SK-N-SH (cell line): ENCODE measurements around the gene MCUB. TPM values are rescaled to one million over a fixed set of nuclear protein-coding genes. Genes with fewer than 3 reads are reported as not detected.

Experiments used
- CTCF ChIA-PET: fragments of 300-600, 350-600 bp; formaldehyde crosslinking; extraction: SDS; loops from one replicate; lab custom pipeline; 2021; lab: Yijun Ruan, JAX
- POLR2A ChIA-PET: fragments of 350-600 bp; sonication (Branson Sonifier 250); formaldehyde crosslinking; extraction: SDS; loops from one replicate; lab custom pipeline; 2020; ENCODE audit warnings: antibody characterized with exemption, inconsistent platforms; lab: Yijun Ruan, JAX
- DNase-seq: peaks from one replicate; pipeline ENCODE4 v3.0.0; 2012
- H2AFZ ChIP-seq: fragments of 200-600 bp; sonication (generic); 2 replicates; pipeline ENCODE4 v1.8.1; 2016; ENCODE audit warnings: antibody characterized with exemption, mild to moderate bottlenecking, low read depth
- H3F3A ChIP-seq: fragments of 200-600 bp; sonication (generic); replicated peaks from 2 replicates; pipeline ENCODE3; 2016; ENCODE audit warnings: antibody characterized with exemption, mild to moderate bottlenecking; ENCODE audit not compliant: insufficient read depth
- H3K27ac ChIP-seq, 2 experiments: fragments of 200-500 bp in 1 of 2; fragments of 200-600 bp in 1 of 2; sonication (Bioruptor generic) in 1 of 2; sonication (generic), shearing (Covaris generic) in 1 of 2; 2 replicates each; pipeline versions ENCODE4 v1.5.1 to v1.6.1; 2014 to 2016; ENCODE audit warnings: low read depth in 2 of 2, inconsistent platforms in 1 of 2, low read length in 1 of 2, mild to moderate bottlenecking in 1 of 2, mixed read lengths in 1 of 2
- H3K27me3 ChIP-seq: fragments of 200-600 bp; sonication (generic), shearing (Covaris generic); 2 replicates; pipeline ENCODE4 v1.6.1; 2016; ENCODE audit warnings: mixed run types; ENCODE audit not compliant: insufficient read depth
- H3K36me3 ChIP-seq, 2 experiments: fragments of 200-500 bp in 1 of 2; fragments of 200-600 bp in 1 of 2; sonication (Bioruptor generic) in 1 of 2; sonication (generic) in 1 of 2; replicated peaks in 1 of 2; 2 replicates each; pipeline versions ENCODE3 to v1.5.1; 2014 to 2016; ENCODE audit warnings: low read length in 1 of 2, mild to moderate bottlenecking in 1 of 2; ENCODE audit not compliant: insufficient read depth in 2 of 2, control insufficient read depth in 1 of 2
- H3K4me1 ChIP-seq, 2 experiments: fragments of 200-500 bp in 1 of 2; fragments of 200-600 bp in 1 of 2; sonication (Bioruptor generic) in 1 of 2; sonication (generic), shearing (Covaris generic) in 1 of 2; 2 replicates each; pipeline versions ENCODE4 v1.5.1 to v1.6.1; 2014 to 2016; ENCODE audit warnings: low read depth in 1 of 2, low read length in 1 of 2, mixed run types in 1 of 2; ENCODE audit not compliant: insufficient read depth in 2 of 2, control insufficient read depth in 1 of 2
- H3K4me2 ChIP-seq: fragments of 200-600 bp; sonication (generic), shearing (Covaris generic); 2 replicates; pipeline ENCODE4 v1.6.1; 2017; ENCODE audit warnings: mixed run types
- H3K4me3 ChIP-seq, 2 experiments: fragments of 200-500 bp in 1 of 2; fragments of 200-600 bp in 1 of 2; sonication (Bioruptor generic) in 1 of 2; sonication (generic), shearing (Covaris generic) in 1 of 2; 2 replicates each; pipeline versions ENCODE4 v1.5.1 to v1.8.1; 2014 to 2016; ENCODE audit warnings: low read depth in 2 of 2, inconsistent platforms in 1 of 2, low read length in 1 of 2, mild to moderate bottlenecking in 1 of 2, mixed read lengths in 1 of 2, moderate library complexity in 1 of 2
- H3K79me2 ChIP-seq: fragments of 200-600 bp; sonication (generic); 2 replicates; pipeline ENCODE4 v1.8.1; 2017; ENCODE audit warnings: mild to moderate bottlenecking; ENCODE audit not compliant: insufficient read depth
- H3K9ac ChIP-seq: fragments of 200-600 bp; sonication (generic); 2 replicates; pipeline ENCODE4 v1.6.1; 2017; ENCODE audit warnings: mixed run types
- H3K9me2 ChIP-seq: fragments of 200-600 bp; sonication (generic); 2 replicates; pipeline ENCODE4 v1.6.1; 2017; ENCODE audit warnings: mixed run types
- H3K9me3 ChIP-seq: fragments of 200-600 bp; sonication (generic); 2 replicates; pipeline ENCODE4 v1.6.1; 2017; ENCODE audit warnings: mixed run types, mild to moderate bottlenecking, moderate library complexity
- H4K20me1 ChIP-seq: fragments of 200-600 bp; sonication (generic); 2 replicates; pipeline ENCODE4 v1.6.1; 2017; ENCODE audit warnings: mild to moderate bottlenecking, mixed run types; ENCODE audit not compliant: insufficient read depth
- EP300 ChIP-seq, 2 experiments: IDR thresholded peaks; 2 replicates each; pipeline versions ENCODE4 v1.4.0 to v1.6.1; 2012; ENCODE audit warnings: borderline replicate concordance in 1 of 2, low read depth in 1 of 2, low read length in 1 of 2
- EZH2phosphoT487 ChIP-seq: fragments of 200-600 bp; sonication (generic); IDR thresholded peaks from 2 replicates; pipeline ENCODE4 v1.6.1; 2017; ENCODE audit warnings: low read depth, mixed run types, mild to moderate bottlenecking, antibody characterized with exemption, moderate library complexity, borderline replicate concordance
- FOSL2 ChIP-seq: IDR thresholded peaks from 2 replicates; pipeline ENCODE4 v1.4.0; 2012; ENCODE audit warnings: low read depth, mild to moderate bottlenecking, moderate library complexity, borderline replicate concordance
- FOXJ3 ChIP-seq: sonication (generic); formaldehyde crosslinking; IDR thresholded peaks from 2 replicates; pipeline ENCODE4 v1.5.1; 2020; ENCODE audit warnings: mild to moderate bottlenecking, missing genetic modification reagents
- MEF2A ChIP-seq: IDR thresholded peaks from 2 replicates; pipeline ENCODE4 v1.4.0; 2012; ENCODE audit warnings: low read depth, borderline replicate concordance
- RAD21 ChIP-seq: IDR thresholded peaks from 2 replicates; pipeline ENCODE4 v1.6.1; 2012; ENCODE audit warnings: mild to moderate bottlenecking, low read length
- RCOR1 ChIP-seq: fragments of 150-350 bp; IDR thresholded peaks from 2 replicates; pipeline ENCODE4 v1.6.1; 2017; ENCODE audit warnings: antibody characterized with exemption, low read length
- SIN3A ChIP-seq: IDR thresholded peaks from 2 replicates; pipeline ENCODE4 v1.6.1; 2012; ENCODE audit warnings: low read depth, mild to moderate bottlenecking, low read length, moderate library complexity, borderline replicate concordance
- TCF12 ChIP-seq: IDR thresholded peaks from 2 replicates; pipeline ENCODE4 v1.4.0; 2012
- WGBS: methylation state at CpG from one replicate; pipeline ENCODE4 v1.1.6; 2017; ENCODE audit warnings: low lambda C conversion rate; 5-methylcytosine and 5-hydroxymethylcytosine counted together
- polyA plus RNA-seq, 3 experiments: library from polyadenylated mRNA; depleted of rRNA; stranded (reverse); fragments of >200 nt; gene quantifications; 2 replicates each; pipeline ENCODE4 v1.2.3, GENCODE V29; 2012
- TF ChIP-seq, protein P1 (sequence below): IDR thresholded peaks from 2 replicates; pipeline ENCODE4 v1.6.1; 2012; ENCODE audit warnings: mild to moderate bottlenecking, low read depth, low read length, moderate library complexity
- TF ChIP-seq, protein P2 (sequence below): fragments of 150-350 bp; IDR thresholded peaks from 2 replicates; pipeline ENCODE4 v1.6.1; 2016; ENCODE audit warnings: mild to moderate bottlenecking, low read depth, low read length

Gene MCUB
- polyA plus RNA-seq, 1 of the 3 experiments (the other 2 are of a cell fraction) = 39.3 TPM

DNA sequence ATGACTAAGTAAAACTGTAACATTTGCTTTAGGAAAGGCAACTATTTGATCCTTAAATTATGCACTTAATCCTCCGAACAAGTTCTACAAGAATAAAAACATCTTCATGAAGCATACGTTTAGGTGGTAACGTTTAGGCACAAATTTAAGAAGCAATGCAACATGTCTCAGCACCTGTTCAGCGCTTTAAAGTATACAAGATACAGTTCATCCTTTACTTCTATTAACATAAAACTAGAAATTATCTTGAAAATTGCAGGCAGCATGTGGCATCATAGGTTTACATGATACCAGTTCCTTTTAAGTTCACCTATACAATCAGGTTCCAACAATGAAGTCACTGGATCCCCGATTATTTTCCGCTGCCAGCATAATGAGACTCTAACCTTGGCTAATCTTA is 168.3 kb downstream of the MCUB start:
- no peaks in the 10 kb centered on the region for H3K9me2 ChIP-seq
- H3F3A ChIP-seq = no peaks in the 10 kb centered on the region
- no peak overlapping the region for H2AFZ ChIP-seq
- DNase-seq = no peak
- 83% methylated on average over 6 of the region's 6 CpGs for WGBS
- no peak overlapping the region for H3K9ac ChIP-seq
- no peaks in the 10 kb centered on the region for H3K27me3 ChIP-seq
- no peak overlapping the region for H3K27ac ChIP-seq
- CTCF ChIA-PET = interaction anchor here (1.0 kb wide), 1 partner anchor 92 kb away, joined by 4 read pairs; no protein-coding TSS in a partner anchor
- no peaks in the 10 kb centered on the region for H4K20me1 ChIP-seq
- H3K4me3 ChIP-seq = peak overlapping the region; percentile 88 to 92; a peak in 2 of 4 replicates
- POLR2A ChIA-PET = no interaction called here
- TF ChIP-seq RCOR1 = no peak
- TF ChIP-seq FOXJ3 (CRISPR knock-in tag) = no peak
- TF ChIP-seq FOSL2 = no peak
- TF ChIP-seq MEF2A = no peak
- TF ChIP-seq EP300 (IDR thresholded peaks at IDR 0.05; ENCODE audit: borderline replicate concordance in 1 of 2, low read depth in 1 of 2, low read length in 1 of 2) = no peak
- no peak for TF ChIP-seq TCF12
- TF ChIP-seq EZH2phosphoT487 = no peak
- peaks cover 2 to 6% of the 10 kb centered on the region in 2 experiments for H3K36me3 ChIP-seq
- peak overlapping the region; percentile 92 for H3K4me2 ChIP-seq
- peaks cover 17% of the 10 kb centered on the region for H3K79me2 ChIP-seq
- peaks cover 0 to 4% of the 10 kb centered on the region in 2 experiments; a peak in 2 of 4 replicates for H3K4me1 ChIP-seq
- H3K9me3 ChIP-seq = no peaks in the 10 kb centered on the region

DNA sequence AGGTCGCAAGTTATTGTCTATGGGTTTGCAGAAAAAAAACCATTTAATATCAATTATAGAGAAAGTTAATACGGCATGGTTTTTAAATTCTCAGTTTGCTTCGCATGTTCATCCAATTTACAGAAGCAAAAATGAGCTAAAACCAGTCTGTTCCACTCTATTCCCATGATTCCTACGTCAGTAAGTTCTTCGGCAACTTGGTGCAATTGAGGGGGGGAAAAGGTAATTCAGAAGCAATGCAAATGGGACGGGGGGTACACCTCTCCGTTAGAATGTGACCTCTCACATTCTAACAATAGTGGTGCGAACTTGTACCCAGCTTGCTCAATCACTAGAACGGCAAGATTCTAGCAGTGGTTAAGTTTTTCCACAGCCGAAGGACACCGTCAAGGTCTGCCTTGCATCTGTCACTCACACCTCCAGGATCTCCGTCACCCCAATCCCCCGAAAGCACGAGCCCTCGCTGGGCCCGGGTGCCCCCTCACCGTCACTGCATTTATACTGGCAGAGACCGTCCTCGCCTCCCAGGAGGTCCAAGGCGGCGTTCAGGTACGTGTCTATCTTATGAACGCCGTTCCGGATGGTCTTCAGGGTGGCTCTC is 169.2 kb downstream of the MCUB start:
- H3K9me2 ChIP-seq = no peaks in the 10 kb centered on the region
- peaks cover 17% of the 10 kb centered on the region for H3K79me2 ChIP-seq
- TF ChIP-seq RAD21 (no peak), SIN3A (no peak), EZH2phosphoT487 (no peak)
- TF ChIP-seq, protein P1, sequence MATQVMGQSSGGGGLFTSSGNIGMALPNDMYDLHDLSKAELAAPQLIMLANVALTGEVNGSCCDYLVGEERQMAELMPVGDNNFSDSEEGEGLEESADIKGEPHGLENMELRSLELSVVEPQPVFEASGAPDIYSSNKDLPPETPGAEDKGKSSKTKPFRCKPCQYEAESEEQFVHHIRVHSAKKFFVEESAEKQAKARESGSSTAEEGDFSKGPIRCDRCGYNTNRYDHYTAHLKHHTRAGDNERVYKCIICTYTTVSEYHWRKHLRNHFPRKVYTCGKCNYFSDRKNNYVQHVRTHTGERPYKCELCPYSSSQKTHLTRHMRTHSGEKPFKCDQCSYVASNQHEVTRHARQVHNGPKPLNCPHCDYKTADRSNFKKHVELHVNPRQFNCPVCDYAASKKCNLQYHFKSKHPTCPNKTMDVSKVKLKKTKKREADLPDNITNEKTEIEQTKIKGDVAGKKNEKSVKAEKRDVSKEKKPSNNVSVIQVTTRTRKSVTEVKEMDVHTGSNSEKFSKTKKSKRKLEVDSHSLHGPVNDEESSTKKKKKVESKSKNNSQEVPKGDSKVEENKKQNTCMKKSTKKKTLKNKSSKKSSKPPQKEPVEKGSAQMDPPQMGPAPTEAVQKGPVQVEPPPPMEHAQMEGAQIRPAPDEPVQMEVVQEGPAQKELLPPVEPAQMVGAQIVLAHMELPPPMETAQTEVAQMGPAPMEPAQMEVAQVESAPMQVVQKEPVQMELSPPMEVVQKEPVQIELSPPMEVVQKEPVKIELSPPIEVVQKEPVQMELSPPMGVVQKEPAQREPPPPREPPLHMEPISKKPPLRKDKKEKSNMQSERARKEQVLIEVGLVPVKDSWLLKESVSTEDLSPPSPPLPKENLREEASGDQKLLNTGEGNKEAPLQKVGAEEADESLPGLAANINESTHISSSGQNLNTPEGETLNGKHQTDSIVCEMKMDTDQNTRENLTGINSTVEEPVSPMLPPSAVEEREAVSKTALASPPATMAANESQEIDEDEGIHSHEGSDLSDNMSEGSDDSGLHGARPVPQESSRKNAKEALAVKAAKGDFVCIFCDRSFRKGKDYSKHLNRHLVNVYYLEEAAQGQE = no peak
- TF ChIP-seq, protein P2, sequence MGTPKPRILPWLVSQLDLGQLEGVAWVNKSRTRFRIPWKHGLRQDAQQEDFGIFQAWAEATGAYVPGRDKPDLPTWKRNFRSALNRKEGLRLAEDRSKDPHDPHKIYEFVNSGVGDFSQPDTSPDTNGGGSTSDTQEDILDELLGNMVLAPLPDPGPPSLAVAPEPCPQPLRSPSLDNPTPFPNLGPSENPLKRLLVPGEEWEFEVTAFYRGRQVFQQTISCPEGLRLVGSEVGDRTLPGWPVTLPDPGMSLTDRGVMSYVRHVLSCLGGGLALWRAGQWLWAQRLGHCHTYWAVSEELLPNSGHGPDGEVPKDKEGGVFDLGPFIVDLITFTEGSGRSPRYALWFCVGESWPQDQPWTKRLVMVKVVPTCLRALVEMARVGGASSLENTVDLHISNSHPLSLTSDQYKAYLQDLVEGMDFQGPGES = no peak
- peak overlapping the region; percentile 88 to 92 for H3K4me3 ChIP-seq
- DNase-seq = no peak
- no peaks in the 10 kb centered on the region for H3F3A ChIP-seq
- H3K4me1 ChIP-seq = peaks cover 0 to 4% of the 10 kb centered on the region in 2 experiments; a peak in 2 of 4 replicates
- H3K27ac ChIP-seq = no peak overlapping the region; a peak in 1 of 4 replicates
- H2AFZ ChIP-seq = peak overlapping the region; percentile 96
- H3K4me2 ChIP-seq = peak overlapping the region; percentile 92
- no peaks in the 10 kb centered on the region for H3K9me3 ChIP-seq
- H4K20me1 ChIP-seq = no peaks in the 10 kb centered on the region
- peaks cover 2 to 6% of the 10 kb centered on the region in 2 experiments for H3K36me3 ChIP-seq
- WGBS = 9% methylated on average over 21 of the region's 25 CpGs
- ChIA-PET POLR2A (no interaction called here), CTCF (interaction anchor here (1.0 kb wide), 1 partner anchor 92 kb away, joined by 4 read pairs; no protein-coding TSS in a partner anchor)
- H3K27me3 ChIP-seq = no peaks in the 10 kb centered on the region
- peak overlapping the region; percentile 64 for H3K9ac ChIP-seq
